Caco-2 (cell line): Measurements from ENCODE around the gene AGBL3. TPM values are rescaled to one million over a fixed set of nuclear protein-coding genes. Genes with fewer than 3 reads are reported as not detected.
"Not testable (repeated sequence)": the region's sequence is repeated elsewhere in the genome, so short reads cannot be mapped to it uniquely, and the experiment has no call there.

Experiments
- BruUV-seq: library from RNA; stranded (reverse); fragments of 400-500 nt; replicated peaks from 2 replicates; lab custom pipeline; 2021; lab: Mats Ljungman, UMichigan
- CTCF ChIA-PET: fragments of 300-600 bp; sonication (Branson Sonifier 250); formaldehyde crosslinking; loops from one replicate; lab custom pipeline; 2022; ENCODE audit warnings: antibody characterized with exemption; lab: Charles Lee
- POLR2A ChIA-PET: fragments of 300-600 bp; sonication (Branson Sonifier 250); formaldehyde crosslinking; loops from one replicate; lab custom pipeline; 2022; ENCODE audit warnings: antibody characterized with exemption; lab: Charles Lee
- DNase-seq, 2 experiments: peaks; one replicate each; pipeline versions ENCODE4 v3.0.0 to v3.0.0-alpha.2; 2020 to 2022
- H3K27me3 ChIP-seq: replicated peaks from 2 replicates; pipeline ENCODE4 v1.6.0; 2011; ENCODE audit warnings: low read length; ENCODE audit not compliant: control insufficient read depth, insufficient read depth
- H3K36me3 ChIP-seq: 2 replicates; pipeline ENCODE4 v1.5.1; 2011; ENCODE audit warnings: low read length; ENCODE audit not compliant: control insufficient read depth, insufficient read depth
- H3K4me1 ChIP-seq: fragments of 250-450 bp; sonication (Bioruptor Pico); 2 replicates; pipeline ENCODE4 v1.5.1; 2020; ENCODE audit warnings: mild to moderate bottlenecking
- H3K4me3 ChIP-seq: 2 replicates; pipeline ENCODE4 v1.5.1; 2011; ENCODE audit warnings: low read depth, mild to moderate bottlenecking, control low read depth, low read length
- H3K9me3 ChIP-seq: fragments of 250-450 bp; sonication (Bioruptor Pico); 2 replicates; pipeline ENCODE4 v1.5.1; 2020; ENCODE audit warnings: mild to moderate bottlenecking, moderate library complexity
- H3K27ac Mint-ChIP-seq: one replicate; pipeline ENCODE4 v1.8.0; 2022; ENCODE audit warnings: mixed read lengths; ENCODE audit not compliant: unreplicated experiment
- H3K27me3 Mint-ChIP-seq: one replicate; pipeline ENCODE4 v1.8.0; 2022; ENCODE audit warnings: mixed read lengths; ENCODE audit not compliant: insufficient read depth, unreplicated experiment
- H3K36me3 Mint-ChIP-seq: one replicate; pipeline ENCODE4 v1.8.0; 2022; ENCODE audit warnings: mild to moderate bottlenecking, mixed read lengths; ENCODE audit not compliant: insufficient read depth, unreplicated experiment
- H3K4me1 Mint-ChIP-seq: one replicate; pipeline ENCODE4 v1.8.0; 2022; ENCODE audit warnings: low read depth, mixed read lengths; ENCODE audit not compliant: unreplicated experiment
- H3K4me3 Mint-ChIP-seq: one replicate; pipeline ENCODE4 v1.8.0; 2022; ENCODE audit warnings: mild to moderate bottlenecking, moderate library complexity, mixed read lengths; ENCODE audit not compliant: unreplicated experiment
- H3K9me3 Mint-ChIP-seq: one replicate; pipeline ENCODE4 v1.8.0; 2022; ENCODE audit warnings: mixed read lengths; ENCODE audit not compliant: unreplicated experiment
- intact Hi-C: fragments of 100-400 bp; cut with micrococcal nuclease; formaldehyde crosslinking; loops from one replicate; pipeline ENCODE4 v1.10.0; 2022; ENCODE audit not compliant: unreplicated experiment
- total RNA-seq: library from RNA; stranded (reverse); gene quantifications from 2 replicates; pipeline ENCODE4 v1.2.3, GENCODE V29; 2022
- TF ChIP-seq, protein P1 (sequence below), 2 experiments: fragments of 200-600 bp in 1 of 2; IDR thresholded peaks; 1 replicate in 1 of 2; 2 replicates in 1 of 2; pipeline versions ENCODE4 v1.5.1 to v1.8.0; 2011 to 2022; ENCODE audit warnings: antibody characterized with exemption in 1 of 2, control low read depth in 1 of 2, inconsistent platforms in 1 of 2, low read depth in 1 of 2, low read length in 1 of 2, mild to moderate bottlenecking in 1 of 2, moderate library complexity in 1 of 2; ENCODE audit not compliant: insufficient read depth in 1 of 2, severe bottlenecking in 1 of 2, unreplicated experiment in 1 of 2

AGBL3 gene
- total RNA-seq, 1 experiment from 2014 or later: 6.1 TPM

DNA sequence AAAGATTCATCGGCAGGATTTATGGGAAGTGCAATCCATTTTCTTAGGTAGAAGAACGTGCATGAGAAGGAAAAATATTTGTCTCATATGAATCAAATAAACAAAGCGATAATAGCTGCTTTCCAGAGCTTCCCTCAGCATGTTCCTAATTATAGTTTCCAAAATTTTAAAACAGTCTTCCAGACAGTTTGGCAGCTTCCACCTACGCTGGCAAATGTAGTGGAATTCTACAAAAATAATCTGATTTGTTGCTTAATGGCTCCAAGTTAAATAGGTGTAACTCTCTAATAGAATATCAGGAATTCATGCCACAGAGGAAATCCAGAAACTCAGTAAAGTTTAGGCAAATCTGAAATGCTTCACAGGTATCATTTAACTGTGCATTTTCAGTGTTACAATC is 23.3 kb upstream of the AGBL3 start:
- CTCF ChIA-PET: no interaction called here
- no peak overlapping the region for H3K4me3 Mint-ChIP-seq
- H3K4me1 Mint-ChIP-seq: peaks cover 8% of the 10 kb centered on the region
- intact Hi-C loops: no loop called here
- Histone ChIP-seq H3K4me1 (no peaks in the 10 kb centered on the region; the same call in 1 of the 2 replicates), H3K4me3 (no peak overlapping the region), H3K9me3 (no peaks in the 10 kb centered on the region), H3K27me3 (no peaks in the 10 kb centered on the region), H3K36me3 (peaks cover 5% of the 10 kb centered on the region)
- no TSS peak for BruUV-seq
- POLR2A ChIA-PET: no interaction called here
- no peaks in the 10 kb centered on the region for H3K27me3 Mint-ChIP-seq
- no peaks in the 10 kb centered on the region for H3K9me3 Mint-ChIP-seq
- H3K27ac Mint-ChIP-seq: no peak overlapping the region
- TF ChIP-seq, protein P1, sequence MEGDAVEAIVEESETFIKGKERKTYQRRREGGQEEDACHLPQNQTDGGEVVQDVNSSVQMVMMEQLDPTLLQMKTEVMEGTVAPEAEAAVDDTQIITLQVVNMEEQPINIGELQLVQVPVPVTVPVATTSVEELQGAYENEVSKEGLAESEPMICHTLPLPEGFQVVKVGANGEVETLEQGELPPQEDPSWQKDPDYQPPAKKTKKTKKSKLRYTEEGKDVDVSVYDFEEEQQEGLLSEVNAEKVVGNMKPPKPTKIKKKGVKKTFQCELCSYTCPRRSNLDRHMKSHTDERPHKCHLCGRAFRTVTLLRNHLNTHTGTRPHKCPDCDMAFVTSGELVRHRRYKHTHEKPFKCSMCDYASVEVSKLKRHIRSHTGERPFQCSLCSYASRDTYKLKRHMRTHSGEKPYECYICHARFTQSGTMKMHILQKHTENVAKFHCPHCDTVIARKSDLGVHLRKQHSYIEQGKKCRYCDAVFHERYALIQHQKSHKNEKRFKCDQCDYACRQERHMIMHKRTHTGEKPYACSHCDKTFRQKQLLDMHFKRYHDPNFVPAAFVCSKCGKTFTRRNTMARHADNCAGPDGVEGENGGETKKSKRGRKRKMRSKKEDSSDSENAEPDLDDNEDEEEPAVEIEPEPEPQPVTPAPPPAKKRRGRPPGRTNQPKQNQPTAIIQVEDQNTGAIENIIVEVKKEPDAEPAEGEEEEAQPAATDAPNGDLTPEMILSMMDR (IDR thresholded peaks at IDR 0.05; ENCODE audit: insufficient read depth in 1 of 2, low read depth in 1 of 2, low read length in 1 of 2, severe bottlenecking in 1 of 2, unreplicated experiment in 1 of 2): no peak
- DNase-seq: no peak
- H3K36me3 Mint-ChIP-seq: peaks cover 95% of the 10 kb centered on the region

- Mint-ChIP-seq H3K36me3 (peaks cover 75% of the 10 kb centered on the region), H3K27me3 (no peaks in the 10 kb centered on the region), H3K27ac (peak overlapping the region; percentile 12), H3K4me3 (no peak overlapping the region), H3K9me3 (no peaks in the 10 kb centered on the region), H3K4me1 (peaks cover 8% of the 10 kb centered on the region)
- peak; percentile 38 to 45 for DNase-seq
- H3K36me3 ChIP-seq: peaks cover 5% of the 10 kb centered on the region
- ChIA-PET POLR2A (no interaction called here), CTCF (interaction anchor here (0.7 kb wide), 1 partner anchor 276 kb away, joined by 3 read pairs; no protein-coding TSS in a partner anchor)
- intact Hi-C loops: loop anchor here (5.0 kb wide), 1 partner anchor 206 kb away; the partner anchor contains the start of gene CYREN
- no peaks in the 10 kb centered on the region for H3K9me3 ChIP-seq
- no peaks in the 10 kb centered on the region for H3K27me3 ChIP-seq
- TF ChIP-seq, protein P1 (IDR thresholded peaks at IDR 0.05; ENCODE audit: insufficient read depth in 1 of 2, low read depth in 1 of 2, low read length in 1 of 2, severe bottlenecking in 1 of 2, unreplicated experiment in 1 of 2): no peak
- no peaks in the 10 kb centered on the region; the same call in 1 of the 2 replicates for H3K4me1 ChIP-seq
- BruUV-seq: no TSS peak
- H3K4me3 ChIP-seq: no peak overlapping the region
Observed at GRCh38 chr7:134966691-134967090, 19.6 kb upstream of the AGBL3 start.

DNA sequence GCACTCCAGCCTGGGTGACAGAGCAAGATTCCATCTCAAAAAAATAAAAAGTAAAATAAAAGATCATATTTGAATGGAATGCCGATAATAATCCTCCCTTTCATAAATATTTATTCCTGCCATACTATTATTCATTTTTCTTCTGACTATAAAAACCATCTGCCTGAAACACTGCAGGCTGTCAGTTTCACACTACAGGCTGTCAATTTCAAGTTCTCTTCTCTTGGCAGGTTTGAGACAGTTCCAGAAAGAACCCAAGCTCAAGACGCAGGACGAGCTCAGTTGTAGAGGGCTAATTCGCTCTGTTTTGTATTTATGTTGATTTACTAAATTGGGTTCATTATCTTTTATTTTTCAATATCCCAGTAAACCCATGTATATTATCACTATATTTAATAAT is 18.2 kb upstream of the AGBL3 start:
- BruUV-seq: no TSS peak
- CTCF ChIA-PET: no interaction called here
- H3K9me3 Mint-ChIP-seq: no peaks in the 10 kb centered on the region
- intact Hi-C loops: loop anchor here (5.0 kb wide), 1 partner anchor 204 kb away; the partner anchor contains the start of gene CYREN
- no peaks in the 10 kb centered on the region for H3K27me3 Mint-ChIP-seq
- DNase-seq: no peak
- H3K4me3 ChIP-seq: no peak overlapping the region
- peaks cover 5% of the 10 kb centered on the region for H3K36me3 ChIP-seq
- no peak overlapping the region for H3K4me3 Mint-ChIP-seq
- no peaks in the 10 kb centered on the region for H3K9me3 ChIP-seq
- POLR2A ChIA-PET: no interaction called here
- H3K4me1 ChIP-seq: no peaks in the 10 kb centered on the region; the same call in 1 of the 2 replicates
- H3K4me1 Mint-ChIP-seq: peaks cover 8% of the 10 kb centered on the region
- peak overlapping the region; percentile 7 for H3K27ac Mint-ChIP-seq
- no peaks in the 10 kb centered on the region for H3K27me3 ChIP-seq
- TF ChIP-seq, protein P1 (IDR thresholded peaks at IDR 0.05; ENCODE audit: insufficient read depth in 1 of 2, low read depth in 1 of 2, low read length in 1 of 2, severe bottlenecking in 1 of 2, unreplicated experiment in 1 of 2): no peak
- peaks cover 66% of the 10 kb centered on the region for H3K36me3 Mint-ChIP-seq

DNA sequence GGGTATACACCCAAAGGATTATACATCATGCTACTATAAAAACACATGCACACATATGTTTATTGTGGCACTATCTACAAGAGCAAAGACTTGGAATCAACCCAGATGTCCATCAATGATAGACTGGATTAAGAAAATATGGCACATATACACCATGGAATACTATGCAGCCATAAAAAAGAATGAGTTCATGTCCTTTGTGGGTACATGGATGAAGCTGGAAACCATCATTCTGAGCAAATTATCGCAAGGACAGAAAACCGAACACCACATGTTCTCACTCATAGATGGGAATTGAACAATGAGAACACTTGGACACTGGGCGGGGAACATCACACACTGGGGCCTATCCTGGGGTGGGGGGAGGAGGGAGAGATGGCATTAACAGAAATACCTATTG is 4.7 kb upstream of the AGBL3 start:
- POLR2A ChIA-PET, DNase-seq, H3K9me3 Mint-ChIP-seq, H3K4me3 ChIP-seq, H3K4me1 ChIP-seq, H3K9me3 ChIP-seq, intact Hi-C loops, H3K4me3 Mint-ChIP-seq, H3K27me3 ChIP-seq, H3K27ac Mint-ChIP-seq, BruUV-seq, CTCF ChIA-PET, H3K36me3 ChIP-seq, H3K27me3 Mint-ChIP-seq, H3K4me1 Mint-ChIP-seq: not testable (repeated sequence)
- H3K36me3 Mint-ChIP-seq: peaks cover 11% of the 10 kb centered on the region
